Ectodermal cell (in vitro differentiated cells): ENCODE measurements around the gene SLC25A48.
"Not testable (repeated sequence)": the region's sequence is repeated elsewhere in the genome, so short reads cannot be mapped to it uniquely, and the experiment has no call there.

Experiments
- H3K27ac ChIP-seq: 2 replicates; pipeline ENCODE4 v1.7.0; 2013; ENCODE audit warnings: mild to moderate bottlenecking, low read depth, low read length; ENCODE audit not compliant: insufficient read depth, poor library complexity, severe bottlenecking
- H3K27me3 ChIP-seq: 2 replicates; pipeline ENCODE4 v1.7.0; 2013; ENCODE audit warnings: mild to moderate bottlenecking, low read length; ENCODE audit not compliant: insufficient read depth, control insufficient read depth, poor library complexity, severe bottlenecking
- H3K36me3 ChIP-seq: one replicate; pipeline ENCODE4 v1.7.0; 2013; ENCODE audit warnings: low read length; ENCODE audit not compliant: control insufficient read depth, insufficient read depth
- H3K4me1 ChIP-seq: one replicate; pipeline ENCODE4 v1.7.0; 2013; ENCODE audit warnings: low read length; ENCODE audit not compliant: control insufficient read depth, insufficient read depth
- H3K4me3 ChIP-seq: 2 replicates; pipeline ENCODE4 v1.7.0; 2013; ENCODE audit warnings: low read depth, low read length, control low read depth; ENCODE audit not compliant: insufficient read depth
- H3K9me3 ChIP-seq: 2 replicates; pipeline ENCODE4 v1.7.0; 2013; ENCODE audit warnings: mild to moderate bottlenecking, low read length, moderate library complexity; ENCODE audit not compliant: control insufficient read depth
- WGBS, 2 experiments: methylation state at CpG; one replicate each; pipeline ENCODE4 v1.1.7; 2013; ENCODE audit warnings: missing lambda C conversion rate in 2 of 2; 5-methylcytosine and 5-hydroxymethylcytosine counted together

SLC25A48 gene

GRCh38 chr5:135857630-135858311, 23.3 kb downstream of the SLC25A48 start:
- Histone ChIP-seq H3K4me1 (no peaks in the 10 kb centered on the region), H3K27ac (no peak overlapping the region), H3K4me3 (no peak overlapping the region), H3K9me3 (no peaks in the 10 kb centered on the region), H3K36me3 (no peaks in the 10 kb centered on the region), H3K27me3 (no peaks in the 10 kb centered on the region)
- 93 to 95% methylated on average over 2 of the region's 2 CpGs for WGBS, 2 experiments

GRCh38 chr5:135859186-135859585, 24.7 kb downstream of the SLC25A48 start:
- H3K4me3 ChIP-seq, H3K9me3 ChIP-seq, H3K36me3 ChIP-seq, H3K27ac ChIP-seq, H3K4me1 ChIP-seq, H3K27me3 ChIP-seq: not testable (repeated sequence)
- 85% methylated on average over 3 of the region's 3 CpGs for WGBS, 2 experiments

GRCh38 chr5:135859641-135860040, 25.2 kb downstream of the SLC25A48 start:
- Histone ChIP-seq H3K36me3 (no peaks in the 10 kb centered on the region), H3K9me3 (no peaks in the 10 kb centered on the region), H3K27ac (no peak overlapping the region), H3K4me1 (no peaks in the 10 kb centered on the region), H3K4me3 (no peak overlapping the region), H3K27me3 (no peaks in the 10 kb centered on the region)
- WGBS, 2 experiments: 92 to 94% methylated on average over 1 of the region's 1 CpG

GRCh38 chr5:135861641-135862040, 27.2 kb downstream of the SLC25A48 start:
- no peaks in the 10 kb centered on the region for H3K27me3 ChIP-seq
- 92% methylated on average over 1 of the region's 1 CpG; no CpG with 5 or more reads in 1 of the 2 experiments for WGBS, 2 experiments
- H3K36me3 ChIP-seq: no peaks in the 10 kb centered on the region
- no peak overlapping the region for H3K4me3 ChIP-seq
- H3K27ac ChIP-seq: no peak overlapping the region
- H3K4me1 ChIP-seq: no peaks in the 10 kb centered on the region
- no peaks in the 10 kb centered on the region for H3K9me3 ChIP-seq

- Histone ChIP-seq H3K4me3 (no peak overlapping the region), H3K27me3 (no peaks in the 10 kb centered on the region), H3K9me3 (no peaks in the 10 kb centered on the region), H3K4me1 (no peaks in the 10 kb centered on the region), H3K27ac (no peak overlapping the region), H3K36me3 (no peaks in the 10 kb centered on the region)
Measured at GRCh38 chr5:135862086-135862485, 27.6 kb downstream of the SLC25A48 start.

GRCh38 chr5:135862744-135863143, 28.3 kb downstream of the SLC25A48 start:
- H3K4me3 ChIP-seq: no peak overlapping the region
- H3K36me3 ChIP-seq: no peaks in the 10 kb centered on the region

GRCh38 chr5:135864503-135865435, 30.3 kb downstream of the SLC25A48 start:
- Histone ChIP-seq H3K4me3 (no peak overlapping the region), H3K9me3 (no peaks in the 10 kb centered on the region), H3K36me3 (no peaks in the 10 kb centered on the region), H3K27me3 (no peaks in the 10 kb centered on the region), H3K27ac (no peak overlapping the region), H3K4me1 (no peaks in the 10 kb centered on the region)
- WGBS, 2 experiments: 84 to 89% methylated on average over 3 of the region's 3 CpGs

More at GRCh38 chr5:135862744-135863143, 28.3 kb downstream of the SLC25A48 start:
- no peaks in the 10 kb centered on the region for H3K4me1 ChIP-seq
- no peak overlapping the region for H3K27ac ChIP-seq
- H3K9me3 ChIP-seq: no peaks in the 10 kb centered on the region
- 93 to 97% methylated on average over 2 of the region's 2 CpGs for WGBS, 2 experiments
- H3K27me3 ChIP-seq: no peaks in the 10 kb centered on the region

GRCh38 chr5:135866016-135866415, 31.6 kb downstream of the SLC25A48 start:
- no peaks in the 10 kb centered on the region for H3K36me3 ChIP-seq
- 89 to 92% methylated on average over 2 of the region's 2 CpGs for WGBS, 2 experiments
- H3K4me3 ChIP-seq: no peak overlapping the region
- no peaks in the 10 kb centered on the region for H3K4me1 ChIP-seq
- no peaks in the 10 kb centered on the region for H3K9me3 ChIP-seq
- no peak overlapping the region for H3K27ac ChIP-seq
- no peaks in the 10 kb centered on the region for H3K27me3 ChIP-seq

GRCh38 chr5:135867599-135867998, 33.1 kb downstream of the SLC25A48 start:
- Histone ChIP-seq H3K27me3 (no peaks in the 10 kb centered on the region), H3K36me3 (no peaks in the 10 kb centered on the region), H3K4me1 (no peaks in the 10 kb centered on the region), H3K4me3 (no peak overlapping the region), H3K9me3 (no peaks in the 10 kb centered on the region), H3K27ac (no peak overlapping the region)

- H3K36me3 ChIP-seq: no peaks in the 10 kb centered on the region
- H3K4me1 ChIP-seq: no peaks in the 10 kb centered on the region
- no peak overlapping the region for H3K27ac ChIP-seq
- no peaks in the 10 kb centered on the region for H3K27me3 ChIP-seq
- 68 to 81% methylated on average over 2 of the region's 2 CpGs for WGBS, 2 experiments
- no peak overlapping the region for H3K4me3 ChIP-seq
- H3K9me3 ChIP-seq: no peaks in the 10 kb centered on the region
Measured at GRCh38 chr5:135868681-135869080, 34.2 kb downstream of the SLC25A48 start.
